ENCODE results near the gene DBN1.

The DBN1 gene

DNA sequence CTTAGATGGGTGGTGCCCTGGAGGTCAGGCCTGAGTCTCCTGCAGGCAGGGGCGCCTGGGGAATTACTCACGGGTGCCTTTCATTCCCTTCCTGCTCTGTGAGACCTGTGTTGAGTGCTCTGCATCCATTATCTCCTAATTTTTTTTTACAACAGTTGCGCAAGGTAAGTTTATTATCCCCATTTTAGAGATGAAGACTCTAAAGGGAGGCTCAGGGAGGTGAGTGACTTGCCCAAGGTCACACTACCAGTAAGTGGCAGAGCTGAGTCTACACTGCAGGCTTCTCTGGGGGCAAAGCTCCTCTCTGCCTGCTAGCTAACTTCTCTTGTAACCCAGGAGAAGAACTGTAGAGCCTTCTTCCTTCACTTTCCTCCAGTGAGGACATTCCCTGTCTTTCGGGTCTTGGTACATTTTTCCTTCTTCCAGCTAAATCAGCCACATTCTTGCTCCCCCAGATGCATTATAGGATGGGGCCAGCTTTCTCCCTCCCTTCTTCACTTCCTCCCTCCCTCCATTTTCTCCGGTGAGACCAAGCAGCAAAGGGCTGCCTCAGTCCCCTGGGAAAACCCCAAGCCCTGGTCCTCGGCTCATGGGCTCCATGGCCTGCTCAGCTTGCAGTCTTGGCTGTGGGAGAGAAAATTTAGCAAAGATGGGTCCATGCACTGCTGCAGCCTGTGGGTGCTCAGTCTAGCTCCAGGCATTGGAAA lies 25.0 kb downstream of the DBN1 start:
- H3K36me3 ChIP-seq (ENCODE audit: insufficient read depth, low read length) = peaks cover 6% of the 10 kb centered on the region
- no peaks in the 10 kb centered on the region for H3K27me3 ChIP-seq (ENCODE audit: control insufficient read depth, insufficient read depth, low read length)
- H3K4me1 ChIP-seq (ENCODE audit: control insufficient read depth, insufficient read depth, low read length) = peaks cover 21% of the 10 kb centered on the region
- H3K4me2 ChIP-seq (ENCODE audit: low read length) = peak overlapping the region; percentile 90
- peak overlapping the region; percentile 71 for H3K9ac ChIP-seq (ENCODE audit: low read depth, low read length)
- H3K9me3 ChIP-seq (replicated peaks; ENCODE audit: low read length) = no peaks in the 10 kb centered on the region
- H3K4me3 ChIP-seq (ENCODE audit: low read length) = peak overlapping the region; percentile 82

DNA sequence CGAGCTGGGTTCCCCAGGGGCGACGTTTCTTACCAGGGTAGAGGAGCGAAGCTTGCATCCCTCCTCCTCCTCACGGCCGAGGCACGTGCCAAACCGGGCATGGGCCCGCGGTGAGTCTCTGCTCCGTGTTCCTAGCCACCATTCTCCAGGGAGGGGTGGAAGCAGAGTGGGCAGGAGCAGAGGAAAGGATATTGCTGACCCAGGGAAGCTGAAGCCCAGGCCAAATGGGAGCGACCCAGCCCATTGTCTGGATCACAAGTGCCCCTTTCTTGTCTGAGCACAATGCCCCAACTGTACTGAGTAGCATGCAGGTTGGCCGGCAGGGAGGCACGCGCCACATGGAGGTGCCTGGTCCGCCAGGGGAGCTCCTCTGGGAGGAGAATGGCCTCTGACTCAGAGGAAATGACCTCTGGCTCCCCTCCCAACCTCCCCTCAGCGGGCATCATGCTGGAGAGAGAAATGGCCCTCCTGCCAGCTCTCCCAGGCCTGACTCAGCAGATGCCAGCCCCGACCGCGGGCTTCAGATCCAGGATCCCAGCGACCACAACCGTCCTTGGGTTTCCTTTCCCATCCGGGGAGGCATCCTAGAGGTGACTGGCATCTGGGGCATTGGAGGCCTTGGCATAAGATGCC lies 25.7 kb downstream of the DBN1 start:
- no peaks in the 10 kb centered on the region for H3K9me3 ChIP-seq (replicated peaks; ENCODE audit: low read length)
- H3K4me3 ChIP-seq (ENCODE audit: low read length) = peak overlapping the region; percentile 82
- peak overlapping the region; percentile 90 for H3K4me2 ChIP-seq (ENCODE audit: low read length)
- H3K36me3 ChIP-seq (ENCODE audit: insufficient read depth, low read length) = peaks cover 6% of the 10 kb centered on the region
- peak overlapping the region; percentile 71 for H3K9ac ChIP-seq (ENCODE audit: low read depth, low read length)
- no peaks in the 10 kb centered on the region for H3K27me3 ChIP-seq (ENCODE audit: control insufficient read depth, insufficient read depth, low read length)
- peaks cover 21% of the 10 kb centered on the region for H3K4me1 ChIP-seq (ENCODE audit: control insufficient read depth, insufficient read depth, low read length)

DNA sequence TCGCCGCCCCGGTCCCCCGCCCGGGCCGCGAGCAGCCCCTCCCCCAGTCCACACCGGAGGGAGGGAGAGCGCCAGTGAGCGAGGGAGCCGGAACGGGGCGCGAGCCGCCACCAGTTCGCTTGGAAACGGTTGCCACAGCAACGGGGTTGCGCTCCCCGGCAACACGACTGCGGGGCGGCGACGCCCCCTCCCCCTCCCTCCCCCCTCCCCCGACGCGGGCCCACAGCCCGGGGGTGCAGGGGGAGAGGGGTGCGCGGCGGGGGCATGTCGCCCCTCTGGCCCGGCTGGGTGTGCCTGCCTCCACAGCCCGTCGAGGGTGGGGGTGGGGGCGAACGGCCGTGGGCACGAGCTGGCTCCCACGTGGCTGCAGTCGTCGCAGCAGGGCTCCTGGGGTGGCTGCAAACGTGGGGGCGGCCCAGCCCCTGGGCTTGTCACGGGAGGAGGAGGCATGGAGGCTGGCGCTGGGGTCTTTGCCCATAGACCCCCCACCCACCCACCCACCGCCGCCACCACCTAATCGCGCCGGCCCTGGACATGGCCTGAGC lies 26.3 kb downstream of the DBN1 start:
- Histone ChIP-seq H3K36me3 (ENCODE audit: insufficient read depth, low read length) (peaks cover 10% of the 10 kb centered on the region), H3K9me3 (replicated peaks; ENCODE audit: low read length) (no peaks in the 10 kb centered on the region), H3K4me1 (ENCODE audit: control insufficient read depth, insufficient read depth, low read length) (peaks cover 21% of the 10 kb centered on the region), H3K9ac (ENCODE audit: low read depth, low read length) (peak overlapping the region; percentile 81), H3K27me3 (ENCODE audit: control insufficient read depth, insufficient read depth, low read length) (no peaks in the 10 kb centered on the region), H3K4me2 (ENCODE audit: low read length) (peak overlapping the region; percentile 90), H3K4me3 (ENCODE audit: low read length) (peak overlapping the region; percentile 82)

DNA sequence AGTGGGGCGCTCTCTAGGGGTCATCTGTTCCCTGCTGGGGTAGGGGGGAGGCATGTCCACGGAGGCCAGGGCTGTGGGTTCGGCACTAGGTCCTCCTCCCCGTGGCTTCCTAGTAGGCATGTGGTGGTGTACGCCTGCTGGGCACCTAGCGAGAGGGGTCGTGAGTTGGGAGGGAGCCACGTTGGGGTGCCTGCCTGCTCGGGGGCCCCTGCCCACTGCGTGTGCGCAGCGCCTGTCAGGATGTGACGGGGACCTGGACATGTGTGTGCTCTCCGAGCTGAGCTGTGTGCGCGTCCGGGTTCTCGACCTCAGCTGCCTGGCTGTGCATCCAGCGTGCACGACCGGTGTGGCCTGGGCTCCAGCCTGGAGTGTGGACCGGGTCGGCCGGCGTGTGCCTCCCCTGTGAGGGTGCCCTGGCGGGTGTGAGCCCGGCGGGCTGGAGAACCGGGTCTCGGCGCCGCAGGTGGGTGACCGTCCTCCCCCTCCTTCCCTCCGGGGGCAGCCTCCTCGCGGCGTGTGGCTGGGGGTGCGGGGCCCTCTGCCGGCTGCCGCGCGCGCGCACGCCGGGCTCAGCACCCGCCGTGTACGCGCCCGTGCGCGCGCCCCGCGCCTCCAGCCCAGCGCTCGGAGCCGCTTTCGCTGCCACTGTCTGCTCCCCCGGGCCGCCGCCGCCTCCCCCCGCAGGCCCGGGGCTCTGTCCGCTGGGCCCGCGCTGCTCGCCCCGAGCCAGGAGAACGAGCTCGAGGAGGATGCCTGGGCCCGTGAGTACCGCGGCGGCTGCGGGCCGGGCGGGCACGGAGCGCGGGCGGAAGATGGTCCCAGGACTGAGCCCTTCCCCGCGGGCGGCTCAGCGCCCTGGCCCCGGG lies 27.0 kb downstream of the DBN1 start, which contains the start of gene PRR7:
PRR7 (plus strand) TSS at position 615 of the 866 bp plus-strand sequence. CDS start 8,254 bp downstream, outside the sequence.
- peak within 1 kb of the TSS; percentile 82 for H3K4me3 ChIP-seq (ENCODE audit: low read length)
- H3K4me2 ChIP-seq (ENCODE audit: low read length) = peak within 1 kb of the TSS; percentile 90
- peaks cover 21% of the 10 kb centered on the region for H3K4me1 ChIP-seq (ENCODE audit: control insufficient read depth, insufficient read depth, low read length)
- H3K9me3 ChIP-seq (replicated peaks; ENCODE audit: low read length) = no peaks in the 10 kb centered on the region
- peaks cover 12% of the 10 kb centered on the region for H3K36me3 ChIP-seq (ENCODE audit: insufficient read depth, low read length)
- H3K9ac ChIP-seq (ENCODE audit: low read depth, low read length) = peak within 1 kb of the TSS; percentile 81
- H3K27me3 ChIP-seq (ENCODE audit: control insufficient read depth, insufficient read depth, low read length) = no peaks in the 10 kb centered on the region

DNA sequence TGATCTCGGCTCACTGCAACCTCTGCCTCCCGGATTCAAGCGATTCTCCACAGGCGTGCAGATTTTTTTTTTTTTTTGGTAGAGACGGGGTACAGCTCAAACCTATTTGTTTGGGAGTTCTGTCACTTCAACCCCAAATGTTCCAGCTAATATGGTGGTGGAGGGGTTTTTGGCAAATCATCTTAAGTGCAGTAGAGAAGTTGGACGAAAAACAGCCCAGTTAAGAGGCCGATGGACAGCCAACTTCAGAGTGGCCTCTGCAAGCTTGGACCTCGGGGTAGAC lies 27.6 kb downstream of the DBN1 start:
- Histone ChIP-seq H3K4me3 (ENCODE audit: low read length) (peak overlapping the region; percentile 82), H3K9me3 (replicated peaks; ENCODE audit: low read length) (no peaks in the 10 kb centered on the region), H3K36me3 (ENCODE audit: insufficient read depth, low read length) (peaks cover 9% of the 10 kb centered on the region), H3K27me3 (ENCODE audit: control insufficient read depth, insufficient read depth, low read length) (no peaks in the 10 kb centered on the region), H3K4me2 (ENCODE audit: low read length) (peak overlapping the region; percentile 90), H3K9ac (ENCODE audit: low read depth, low read length) (peak overlapping the region; percentile 81), H3K4me1 (ENCODE audit: control insufficient read depth, insufficient read depth, low read length) (peaks cover 21% of the 10 kb centered on the region)

DNA sequence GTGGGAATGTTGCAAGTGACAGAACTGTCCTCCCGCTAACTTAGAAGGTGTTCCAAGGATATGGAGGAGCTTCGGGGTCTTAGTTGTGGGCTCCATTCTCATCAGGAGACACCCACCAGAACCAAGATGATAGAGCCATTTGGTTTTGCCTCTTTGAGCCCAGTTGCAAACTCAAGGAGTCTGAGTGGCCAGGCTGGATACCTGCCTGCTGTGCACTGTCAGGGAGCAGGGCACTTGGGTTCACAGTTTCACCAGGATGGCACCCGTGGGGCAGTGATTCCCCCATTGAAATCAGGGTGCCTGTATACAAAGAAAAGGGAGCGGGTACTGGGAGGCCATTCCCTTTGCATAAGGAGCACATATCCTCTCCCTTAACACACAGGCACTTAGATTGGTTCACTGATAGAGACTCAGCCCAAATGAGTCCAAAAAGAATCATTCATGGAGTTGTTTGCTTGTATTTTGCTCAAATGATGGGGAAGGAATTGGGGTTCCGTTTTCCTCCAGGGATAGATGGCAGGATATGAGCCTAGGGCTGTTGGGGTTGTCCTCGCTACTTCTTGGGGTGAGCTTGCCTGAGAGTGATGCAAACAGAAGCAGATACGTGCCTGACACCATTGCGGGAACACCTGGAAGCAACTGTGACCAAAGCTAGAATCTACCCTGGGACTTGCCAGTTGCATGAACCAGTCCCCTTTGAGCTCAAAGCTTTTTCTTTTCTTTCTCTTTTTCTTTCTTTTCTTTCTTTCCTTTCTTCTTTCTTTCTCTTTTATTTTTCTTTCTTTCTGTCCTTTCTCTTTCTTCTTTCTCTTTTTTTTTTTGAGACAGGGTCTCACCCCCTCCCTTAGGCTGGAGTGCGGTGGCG lies 28.1 kb downstream of the DBN1 start:
- no peaks in the 10 kb centered on the region for H3K27me3 ChIP-seq (ENCODE audit: control insufficient read depth, insufficient read depth, low read length)
- H3K36me3 ChIP-seq (ENCODE audit: insufficient read depth, low read length) = peaks cover 6% of the 10 kb centered on the region
- no peaks in the 10 kb centered on the region for H3K9me3 ChIP-seq (replicated peaks; ENCODE audit: low read length)
- peak overlapping the region; percentile 90 for H3K4me2 ChIP-seq (ENCODE audit: low read length)
- peaks cover 21% of the 10 kb centered on the region for H3K4me1 ChIP-seq (ENCODE audit: control insufficient read depth, insufficient read depth, low read length)
- H3K4me3 ChIP-seq (ENCODE audit: low read length) = no peak overlapping the region
- H3K9ac ChIP-seq (ENCODE audit: low read depth, low read length) = no peak overlapping the region

DNA sequence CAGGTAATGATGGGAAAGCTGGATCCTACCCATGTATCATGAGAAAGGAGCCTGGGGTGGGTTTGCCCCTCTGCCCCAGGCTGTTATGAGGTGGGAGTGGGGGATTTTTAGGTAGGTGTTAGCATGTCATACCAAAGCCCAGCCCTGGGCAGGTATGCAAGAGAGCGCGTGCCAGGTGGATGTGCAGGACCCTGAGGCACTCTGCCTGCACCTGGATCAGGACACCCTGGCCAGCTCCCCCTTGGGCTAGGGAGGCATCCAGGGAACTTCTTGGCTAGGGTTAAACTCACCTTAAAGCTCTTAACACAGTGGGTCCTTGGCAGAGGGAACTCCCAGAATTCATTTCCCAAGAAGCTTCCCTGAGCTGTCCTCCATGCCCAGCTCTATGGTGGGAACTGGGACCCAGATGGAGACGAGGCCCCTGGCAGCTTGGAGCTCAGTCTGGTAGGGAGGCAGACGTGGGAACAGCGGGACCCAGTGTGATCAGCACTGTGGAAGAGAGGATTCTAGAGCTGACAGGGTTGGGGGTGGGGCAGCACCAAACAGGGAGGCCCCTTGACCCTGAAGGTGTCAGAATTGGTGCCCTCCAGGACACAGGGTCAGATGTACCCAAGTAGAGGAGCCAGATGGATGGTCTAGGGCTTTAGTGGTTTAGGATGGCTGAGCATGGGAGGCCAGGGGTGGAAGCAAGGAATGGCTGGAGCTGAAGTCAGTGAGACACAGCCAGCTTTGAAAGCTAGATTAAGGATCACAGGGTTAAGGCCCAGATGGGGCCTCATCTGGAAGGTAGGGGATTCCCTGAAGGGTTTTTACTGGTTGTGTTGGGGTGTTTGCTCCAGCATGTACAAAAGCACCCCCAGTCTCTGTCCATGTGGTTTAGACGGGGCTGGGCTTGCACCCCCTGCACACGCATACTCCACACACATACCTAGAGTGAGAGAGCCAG lies 29.1 kb downstream of the DBN1 start:
- H3K27me3 ChIP-seq (ENCODE audit: control insufficient read depth, insufficient read depth, low read length) = no peaks in the 10 kb centered on the region
- peaks cover 6% of the 10 kb centered on the region for H3K36me3 ChIP-seq (ENCODE audit: insufficient read depth, low read length)
- H3K4me3 ChIP-seq (ENCODE audit: low read length) = no peak overlapping the region
- H3K4me1 ChIP-seq (ENCODE audit: control insufficient read depth, insufficient read depth, low read length) = peaks cover 21% of the 10 kb centered on the region
- H3K9me3 ChIP-seq (replicated peaks; ENCODE audit: low read length) = no peaks in the 10 kb centered on the region
- no peak overlapping the region for H3K9ac ChIP-seq (ENCODE audit: low read depth, low read length)
- H3K4me2 ChIP-seq (ENCODE audit: low read length) = no peak overlapping the region

DNA sequence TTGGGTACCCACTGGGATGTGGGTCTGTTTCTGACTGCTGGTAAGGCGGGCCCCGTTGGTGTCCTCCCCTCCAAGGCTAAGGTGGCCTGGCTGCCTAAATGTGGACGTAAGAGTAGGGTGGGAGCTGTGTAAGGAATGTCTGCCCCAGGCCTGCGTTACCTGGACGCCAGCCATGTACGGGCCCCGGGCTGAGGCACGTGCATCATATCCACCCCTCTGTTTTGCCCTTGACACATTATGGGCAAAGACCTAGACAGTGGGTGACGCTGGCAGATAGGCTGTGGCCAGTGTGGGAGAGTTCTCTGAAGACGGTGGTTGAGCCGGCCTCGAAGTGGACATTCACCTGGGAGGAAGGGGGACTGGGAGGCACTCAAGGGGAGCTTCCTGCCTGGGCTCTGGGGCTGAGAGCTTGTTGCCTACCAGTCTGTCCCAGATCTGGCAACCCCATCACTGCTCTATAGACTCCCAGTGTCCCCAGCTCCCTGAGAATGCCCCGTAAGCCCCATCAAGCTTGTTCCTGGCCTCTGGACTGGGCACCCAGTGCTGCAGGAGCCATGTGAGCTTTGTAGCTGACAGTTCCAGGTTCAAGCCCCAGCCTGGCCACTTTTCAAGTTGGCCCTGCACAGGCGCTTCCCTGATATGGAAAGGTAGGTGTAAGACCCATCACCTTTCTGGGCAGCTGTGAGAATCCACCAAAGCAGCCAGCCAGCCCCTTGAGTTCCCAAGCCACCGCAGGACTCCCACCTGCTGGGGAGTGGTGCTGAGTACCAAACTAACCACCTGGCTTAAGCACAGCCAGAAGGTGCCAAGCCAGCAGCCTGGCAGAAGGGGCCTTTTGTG lies 30.1 kb downstream of the DBN1 start:
- peaks cover 16% of the 10 kb centered on the region for H3K4me1 ChIP-seq (ENCODE audit: control insufficient read depth, insufficient read depth, low read length)
- H3K4me2 ChIP-seq (ENCODE audit: low read length) = no peak overlapping the region
- peaks cover 12% of the 10 kb centered on the region for H3K36me3 ChIP-seq (ENCODE audit: insufficient read depth, low read length)
- no peaks in the 10 kb centered on the region for H3K27me3 ChIP-seq (ENCODE audit: control insufficient read depth, insufficient read depth, low read length)
- no peaks in the 10 kb centered on the region for H3K9me3 ChIP-seq (replicated peaks; ENCODE audit: low read length)
- H3K9ac ChIP-seq (ENCODE audit: low read depth, low read length) = no peak overlapping the region
- H3K4me3 ChIP-seq (ENCODE audit: low read length) = no peak overlapping the region

DNA sequence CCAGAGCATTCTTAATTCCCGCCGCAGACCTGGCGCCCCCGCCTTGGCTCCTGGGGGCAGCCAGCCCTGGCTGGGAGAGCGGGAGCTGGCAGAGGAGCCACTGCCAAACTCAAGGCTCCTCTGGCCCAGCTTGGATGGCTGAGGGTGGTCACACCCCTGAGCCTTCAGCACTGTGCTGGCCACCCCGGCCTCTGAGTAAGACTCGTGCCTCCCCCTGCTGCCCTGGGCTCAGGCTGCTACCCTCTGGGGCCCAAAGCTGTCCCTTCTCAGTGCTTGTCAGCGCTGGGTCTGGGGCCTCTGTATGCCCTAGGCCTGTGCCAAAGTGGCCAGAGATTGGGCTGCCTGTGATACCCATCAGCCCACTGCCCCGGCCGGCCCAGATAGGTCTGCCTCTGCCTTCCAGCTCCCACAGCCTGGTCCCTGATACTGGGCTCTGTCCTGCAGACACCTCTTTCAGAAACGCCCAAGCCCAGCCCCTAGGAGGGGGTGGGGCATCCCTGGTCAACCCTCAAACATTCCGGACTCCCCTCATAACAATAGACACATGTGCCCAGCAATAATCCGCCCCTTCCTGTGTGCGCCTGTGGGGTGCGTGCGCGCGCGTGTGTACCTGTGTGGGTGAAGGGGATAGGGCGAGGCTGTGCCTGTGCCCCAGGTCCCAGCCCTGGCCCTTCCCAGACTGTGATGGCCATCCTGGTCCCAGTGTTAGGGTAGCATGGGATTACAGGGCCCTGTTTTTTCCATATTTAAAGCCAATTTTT lies 31.2 kb downstream of the DBN1 start:
- H3K9ac ChIP-seq (ENCODE audit: low read depth, low read length) = no peak overlapping the region
- H3K27me3 ChIP-seq (ENCODE audit: control insufficient read depth, insufficient read depth, low read length) = no peaks in the 10 kb centered on the region
- no peak overlapping the region for H3K4me3 ChIP-seq (ENCODE audit: low read length)
- H3K4me2 ChIP-seq (ENCODE audit: low read length) = no peak overlapping the region
- peaks cover 20% of the 10 kb centered on the region for H3K36me3 ChIP-seq (ENCODE audit: insufficient read depth, low read length)
- H3K9me3 ChIP-seq (replicated peaks; ENCODE audit: low read length) = no peaks in the 10 kb centered on the region
- H3K4me1 ChIP-seq (ENCODE audit: control insufficient read depth, insufficient read depth, low read length) = peaks cover 6% of the 10 kb centered on the region
